Activated CD8-positive, alpha-beta memory T cell treated with anti-CD3 and anti-CD28 coated beads, Interleukin-2, amount 50 U/mL, for 24 hours (primary cell): ENCODE data around the gene SOX1.

Experiments used
- DNase-seq: peaks from one replicate; pipeline ENCODE4 v3.0.0-alpha.2; 2020; ENCODE audit errors: extremely low read depth

The SOX1 gene

DNA sequence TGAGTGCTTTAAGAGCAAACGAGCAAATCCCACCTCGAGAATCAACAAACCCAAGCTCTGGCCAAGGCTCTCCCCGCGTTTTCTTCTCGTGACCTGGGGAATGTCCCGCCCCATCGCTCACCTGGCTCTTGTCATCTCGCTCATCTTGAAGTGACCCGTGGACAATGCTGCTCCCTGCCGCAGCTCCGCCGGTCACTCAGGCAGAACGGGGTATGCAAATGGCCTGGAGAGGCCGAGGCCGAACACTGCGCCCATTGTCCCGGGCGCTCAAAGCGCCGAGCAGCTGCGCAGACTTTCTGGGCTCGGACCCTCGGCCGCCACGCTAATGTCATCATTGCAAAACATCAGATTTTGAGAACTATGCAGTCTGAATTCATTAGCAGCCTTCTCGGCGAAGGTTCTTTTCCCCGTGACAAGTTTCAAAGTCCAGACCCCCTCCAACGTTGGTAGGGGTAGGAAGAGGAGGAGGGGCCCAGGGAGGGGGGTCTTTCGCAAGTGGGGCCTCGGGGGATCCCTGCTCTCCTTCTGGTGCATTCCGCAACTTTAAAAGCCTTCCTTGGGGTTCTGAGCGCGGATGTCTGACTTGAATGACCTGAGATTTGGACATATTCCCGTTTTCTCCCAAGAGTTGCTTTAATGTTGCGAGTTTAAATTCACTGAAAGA, 39.7 kb downstream of the SOX1 start:
- DNase-seq, result no peak

DNA sequence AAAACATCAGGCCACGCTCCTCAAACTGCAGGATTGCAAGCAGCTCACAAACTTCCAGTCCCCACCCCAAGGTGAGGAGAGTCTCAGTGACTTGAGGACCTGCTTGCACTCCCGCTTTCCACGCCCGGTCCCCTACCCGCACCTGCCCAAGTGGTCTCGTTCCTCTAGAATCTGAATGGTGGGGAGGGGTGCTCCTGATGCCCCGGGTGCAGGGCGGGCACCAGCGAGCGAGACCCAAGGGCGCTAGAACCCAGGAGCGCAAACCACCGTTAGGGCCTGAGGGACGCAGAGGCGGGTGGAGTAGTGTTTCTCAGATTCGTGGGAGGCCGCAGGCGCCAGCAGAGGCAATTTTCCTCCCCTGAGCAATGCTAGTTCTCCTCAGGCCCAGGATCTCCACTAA, 40.3 kb downstream of the SOX1 start:
- no peak for DNase-seq

DNA sequence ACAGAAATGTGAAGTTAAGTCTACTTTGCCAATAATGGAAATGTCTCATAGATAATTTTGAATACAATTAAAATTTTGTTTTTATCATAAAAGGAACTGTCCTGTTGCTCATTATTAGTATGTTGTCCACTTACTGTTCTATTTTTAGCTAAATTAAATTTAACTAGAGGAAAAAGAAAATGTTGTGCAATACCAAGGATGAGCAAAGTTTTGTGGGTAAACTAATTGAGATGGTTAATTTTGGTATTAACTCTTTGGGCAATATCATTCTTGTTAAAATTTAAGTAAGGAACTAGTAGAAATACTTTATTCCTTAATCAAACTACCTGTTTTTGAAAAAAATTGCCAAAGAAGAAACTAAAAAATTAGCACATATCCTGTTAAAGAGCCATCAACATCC, 43.5 kb downstream of the SOX1 start:
- no peak for DNase-seq

DNA sequence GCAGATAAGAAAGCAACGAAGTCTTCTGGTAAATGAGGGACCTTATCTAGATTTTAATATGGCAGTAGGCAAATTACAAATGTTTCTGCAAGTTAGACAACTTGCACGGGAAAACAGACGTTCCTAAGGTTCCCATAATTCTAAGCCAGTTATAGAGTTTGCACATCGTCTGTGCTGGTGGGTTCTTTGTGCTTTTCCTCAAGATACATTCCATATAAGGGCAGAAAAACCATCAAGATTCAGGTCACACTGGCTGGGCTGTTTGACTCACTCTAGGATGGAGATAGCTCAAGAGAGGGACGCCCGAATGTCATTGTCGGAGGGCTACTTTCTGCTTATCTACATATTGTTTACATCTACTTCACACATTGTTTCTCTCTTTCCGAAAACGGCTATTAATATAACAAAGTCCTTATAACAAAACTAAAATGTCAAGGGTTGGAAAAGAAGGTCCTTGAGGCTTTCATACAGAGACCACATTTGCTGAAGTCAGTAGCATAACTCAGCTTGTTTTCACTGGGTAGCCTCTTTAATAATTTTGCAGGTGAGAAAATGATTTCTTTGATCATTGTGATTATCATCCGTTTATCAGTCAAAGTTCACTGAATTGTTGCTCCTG, 44.4 kb downstream of the SOX1 start:
- DNase-seq, result no peak

DNA sequence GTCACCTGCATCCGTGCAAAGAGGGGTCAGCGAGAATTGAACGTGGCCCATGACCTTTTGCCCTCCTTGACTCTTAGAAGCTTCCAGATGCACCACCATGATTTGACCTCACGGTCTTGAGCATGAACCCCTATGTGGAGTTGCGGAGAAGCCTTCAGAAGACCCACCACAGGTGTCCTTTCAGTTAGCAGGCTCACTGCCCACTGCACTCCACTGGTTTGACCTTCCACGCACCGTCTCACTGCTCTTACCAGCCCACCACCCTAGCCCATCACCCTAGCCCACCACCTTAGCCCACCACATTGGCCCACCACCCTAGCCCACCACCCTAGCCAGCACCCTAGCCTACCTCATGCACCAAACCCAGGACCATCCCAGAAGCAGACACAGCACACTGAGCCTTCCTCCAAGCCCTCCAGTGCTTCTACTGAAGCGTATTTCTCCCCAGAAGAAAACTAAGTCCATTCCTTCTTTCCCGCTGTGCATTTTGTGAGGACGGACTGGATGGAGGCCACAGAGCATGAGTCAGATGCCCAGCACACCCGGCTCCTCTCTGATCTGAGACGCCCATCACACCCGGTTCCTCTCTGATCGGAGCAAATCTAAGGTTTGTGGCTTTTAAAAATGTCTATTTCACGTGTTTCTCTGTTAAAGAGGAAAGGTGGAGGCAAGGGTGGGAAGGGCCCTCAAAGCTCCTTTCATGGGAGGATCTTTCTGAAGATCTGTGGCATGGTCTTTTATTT, 45.8 kb downstream of the SOX1 start:
- DNase-seq, result no peak

DNA sequence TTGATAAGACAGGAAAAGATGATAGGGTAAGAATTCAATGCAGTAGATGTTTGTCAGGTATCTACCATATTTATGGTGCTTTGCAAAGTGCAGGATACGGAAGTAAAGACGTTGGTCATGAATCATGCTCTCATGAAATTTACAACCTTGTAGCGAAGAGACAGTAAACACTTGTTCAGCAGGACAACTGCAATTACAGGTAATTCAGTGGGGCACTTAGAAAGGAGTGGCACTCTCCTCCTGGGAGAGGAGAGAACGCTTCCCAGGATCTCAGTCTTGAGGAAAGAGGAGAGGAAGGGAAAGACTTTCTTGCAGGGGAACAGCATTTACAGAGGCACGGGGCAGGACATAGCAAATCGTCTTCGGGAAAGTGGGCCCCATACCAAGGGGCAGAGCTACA, 46.4 kb downstream of the SOX1 start:
- DNase-seq, result no peak

DNA sequence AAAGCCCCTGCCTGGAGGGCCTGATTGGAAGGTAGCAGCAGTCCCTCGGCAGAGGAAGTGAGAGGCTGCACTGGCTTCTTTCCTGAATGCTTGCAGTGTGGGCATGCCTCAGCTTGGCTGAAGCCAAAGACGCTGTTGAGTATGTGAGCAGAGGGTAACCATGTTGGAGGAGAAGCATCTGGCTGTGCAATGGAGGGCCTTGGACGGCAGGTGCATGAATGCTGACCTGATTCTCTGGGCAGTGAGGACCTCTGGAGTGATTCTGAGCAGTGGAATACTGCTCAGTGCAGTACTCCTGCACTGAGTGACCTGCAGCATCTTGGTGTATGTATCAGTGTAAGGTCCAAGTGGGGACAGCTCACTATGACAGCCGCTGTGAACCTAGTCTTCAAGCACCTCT, 46.9 kb downstream of the SOX1 start:
- no peak for DNase-seq

DNA sequence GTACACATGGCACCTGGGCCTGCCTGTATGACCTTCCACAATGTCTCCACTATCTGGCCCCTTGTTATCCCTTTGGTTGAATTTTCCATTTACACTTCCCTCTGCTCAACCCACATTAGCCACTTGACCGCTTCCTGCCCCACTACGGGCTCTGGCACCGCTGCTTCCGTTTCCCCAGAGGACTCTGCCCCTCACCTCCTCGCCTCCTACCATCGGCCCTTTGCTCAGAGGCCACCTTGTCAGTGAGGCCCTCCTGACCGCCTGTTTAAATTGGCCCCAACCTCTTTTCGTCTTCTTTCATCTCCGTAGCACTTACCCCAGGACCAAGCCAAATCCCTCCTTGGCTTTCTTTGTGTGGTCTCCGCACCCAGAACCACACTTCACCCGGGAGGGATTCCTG, 47.4 kb downstream of the SOX1 start:
- no peak for DNase-seq

DNA sequence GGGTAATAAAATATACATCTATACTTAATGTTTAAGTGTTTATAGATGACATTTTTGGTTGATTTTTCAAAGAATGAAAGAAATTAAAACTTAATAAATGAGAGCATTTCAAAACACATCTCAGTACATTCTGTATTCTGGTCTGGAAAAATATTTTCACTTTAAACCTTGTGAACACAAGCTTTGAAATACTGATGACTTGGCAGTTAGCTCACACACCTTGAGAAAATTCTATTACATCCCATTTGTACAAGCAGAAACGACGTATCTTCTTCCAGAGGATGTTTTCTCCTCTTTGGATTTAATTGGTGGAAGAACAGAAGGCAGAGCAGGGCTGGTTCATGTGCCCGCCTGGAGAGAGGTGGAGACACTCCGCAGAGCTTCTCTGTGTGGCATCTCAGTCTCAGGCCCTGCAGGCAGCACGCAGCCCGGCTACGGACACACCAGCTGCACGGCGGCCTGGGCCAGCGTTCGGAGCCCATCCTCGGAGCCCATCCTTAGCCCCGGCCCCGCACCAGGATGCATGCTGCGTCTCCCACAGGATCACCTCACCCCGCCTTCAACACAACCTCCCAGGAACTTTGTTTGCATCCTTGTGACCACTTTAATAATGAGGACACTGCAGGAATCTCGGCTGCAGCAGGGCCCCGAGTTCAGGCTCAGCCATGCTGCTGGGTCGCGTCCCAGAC, 48.6 kb downstream of the SOX1 start:
- DNase-seq, result no peak

DNA sequence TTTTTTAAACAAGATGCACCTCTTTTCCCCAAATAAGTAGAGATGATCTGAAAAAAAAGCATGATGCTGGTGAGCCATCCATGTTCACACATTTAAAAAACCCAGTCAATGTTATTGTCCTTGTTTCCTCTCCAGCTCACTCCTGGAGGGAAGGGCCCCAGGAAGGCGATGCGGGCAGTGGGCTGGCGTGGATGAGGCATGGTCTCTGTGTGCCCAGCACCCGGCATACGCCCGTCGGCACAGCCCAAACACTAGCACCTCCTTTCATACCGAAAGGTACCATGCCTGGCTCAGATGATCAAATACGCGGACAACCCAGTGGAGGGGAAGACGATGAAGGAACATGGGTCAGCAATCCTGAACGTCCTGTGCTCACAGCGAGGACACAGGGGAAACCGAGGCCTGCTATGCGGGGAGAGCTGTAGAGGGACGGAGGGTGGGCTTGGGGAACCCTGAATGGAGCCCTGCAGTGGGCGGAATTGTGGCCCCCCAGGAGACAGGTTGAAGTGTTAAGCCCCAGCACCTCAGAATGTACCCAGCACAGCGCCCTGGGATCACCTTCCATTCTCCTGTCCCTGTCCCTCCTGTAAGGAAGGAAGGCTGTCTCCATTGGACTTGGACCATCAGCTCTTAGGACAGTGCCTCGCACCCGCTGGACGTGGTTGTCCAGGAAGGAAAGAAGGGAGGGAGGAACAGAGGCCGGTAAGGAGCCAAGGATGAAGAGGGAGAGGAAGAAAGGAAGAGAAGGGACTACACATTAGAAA, 49.4 kb downstream of the SOX1 start:
- no peak for DNase-seq

DNA sequence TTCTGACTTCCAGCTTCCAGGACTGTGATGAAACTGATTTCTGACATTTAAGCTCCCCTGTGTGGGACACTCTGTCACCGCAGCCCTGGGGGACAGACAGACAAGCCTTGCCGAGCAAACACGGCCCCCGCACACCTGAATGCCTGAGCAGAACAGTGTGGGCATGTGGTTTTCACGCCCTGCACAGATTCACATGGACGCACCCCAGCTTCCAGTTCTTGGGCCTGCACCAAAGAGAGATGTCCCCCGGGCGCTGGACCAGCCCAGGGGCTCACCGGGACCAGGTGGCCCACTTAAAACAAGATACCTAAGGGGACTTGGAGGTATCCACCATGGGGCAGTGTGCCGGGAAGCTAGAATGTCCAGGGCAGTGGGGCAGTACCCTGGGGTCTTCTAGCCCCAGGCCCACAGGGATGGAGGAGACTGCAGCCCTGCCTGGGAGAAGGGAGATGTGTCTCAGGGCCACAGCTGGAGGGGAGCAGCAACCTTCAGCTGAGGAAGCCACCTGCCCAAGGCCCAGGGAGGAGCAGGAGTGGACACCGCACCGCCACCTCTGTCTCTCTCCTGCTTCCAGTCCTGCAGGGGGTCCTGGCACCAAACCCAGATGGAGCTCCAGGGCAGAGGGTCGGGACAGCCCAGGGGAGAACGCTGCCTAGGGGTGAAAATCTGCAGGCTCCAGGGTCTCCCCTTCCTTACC, 50.5 kb downstream of the SOX1 start:
- no peak for DNase-seq

DNA sequence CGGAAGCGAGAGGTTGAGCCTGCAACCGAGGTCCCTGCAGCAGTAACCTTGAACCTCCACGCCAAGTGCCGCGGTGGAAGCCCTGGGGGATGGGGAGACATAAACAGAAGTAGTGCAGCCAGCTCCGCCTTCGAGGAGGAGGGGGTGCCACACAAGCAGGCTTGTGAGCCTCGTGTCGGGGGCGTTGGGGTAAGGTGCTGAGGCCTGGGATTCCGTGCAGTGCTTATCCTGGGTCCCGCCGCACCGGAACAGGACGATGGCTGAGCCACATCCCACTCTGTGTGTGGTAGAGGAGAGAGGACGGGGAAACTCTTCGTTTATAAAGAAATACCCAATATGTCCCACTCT, 51.0 kb downstream of the SOX1 start:
- DNase-seq, result no peak

DNA sequence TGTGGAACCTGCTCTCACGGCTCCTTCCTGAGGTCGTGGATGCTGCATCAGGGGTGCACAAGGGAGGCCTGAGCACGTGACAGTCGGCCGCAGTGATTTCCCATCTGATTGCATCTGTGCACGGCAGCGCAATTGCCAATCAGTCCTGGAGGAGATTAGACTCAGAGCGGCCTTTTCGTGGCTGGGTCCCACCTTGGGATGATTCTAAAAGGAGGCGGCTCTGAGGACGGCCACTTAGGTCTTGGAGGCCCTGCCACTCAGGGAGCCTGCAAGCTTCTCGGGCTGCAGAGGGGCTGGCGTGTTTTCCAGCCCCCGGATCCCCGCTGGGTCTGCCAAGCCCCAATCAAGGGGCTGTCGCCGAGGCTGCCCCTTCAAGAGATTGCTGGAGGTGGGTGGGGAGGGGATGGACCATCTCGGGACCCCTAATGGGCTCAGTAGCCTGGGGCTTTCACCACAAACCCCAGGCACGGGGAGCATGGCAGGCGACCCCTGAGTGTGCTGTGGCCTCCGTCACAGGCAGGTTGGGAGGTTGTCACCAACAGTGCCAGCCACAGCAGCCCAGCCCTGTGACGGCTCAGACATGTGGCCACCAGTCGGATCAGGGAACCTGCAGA, 51.6 kb downstream of the SOX1 start:
- no peak for DNase-seq

DNA sequence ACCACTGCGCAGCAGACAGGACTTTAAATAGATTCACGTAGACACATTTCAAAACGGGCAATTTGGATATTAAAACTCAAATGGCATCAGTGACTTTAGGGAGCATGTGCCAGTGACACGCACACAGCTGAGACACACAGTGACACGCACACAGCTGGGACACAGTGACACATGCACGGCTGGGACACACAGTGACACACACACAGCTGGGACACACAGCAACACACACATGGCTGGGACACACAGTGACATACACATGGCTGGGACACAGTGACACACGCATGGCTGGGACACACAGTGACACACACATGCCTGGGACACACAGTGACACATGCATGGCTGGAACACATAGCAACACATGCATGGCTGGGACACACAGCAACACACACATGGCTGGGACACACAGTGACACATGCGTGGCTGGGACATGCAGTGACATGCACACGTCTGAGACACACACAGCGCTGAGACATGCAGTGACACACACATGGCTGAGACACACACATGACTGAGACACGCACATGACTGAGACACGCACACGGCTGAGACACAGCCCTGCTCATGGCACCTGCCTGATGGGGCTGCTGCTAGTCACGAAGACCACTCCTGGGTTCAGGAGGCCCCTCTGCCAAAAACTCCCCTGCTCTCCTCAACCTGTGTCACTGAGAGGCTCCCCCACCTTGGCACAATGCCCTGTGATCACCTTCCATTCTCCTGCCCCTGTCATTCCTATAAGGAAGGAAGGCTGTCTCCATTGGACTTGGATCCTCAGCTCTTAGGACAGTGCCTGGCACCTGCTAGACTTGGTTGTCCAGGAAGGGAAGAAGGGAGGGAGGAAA, 52.5 kb downstream of the SOX1 start:
- no peak for DNase-seq

DNA sequence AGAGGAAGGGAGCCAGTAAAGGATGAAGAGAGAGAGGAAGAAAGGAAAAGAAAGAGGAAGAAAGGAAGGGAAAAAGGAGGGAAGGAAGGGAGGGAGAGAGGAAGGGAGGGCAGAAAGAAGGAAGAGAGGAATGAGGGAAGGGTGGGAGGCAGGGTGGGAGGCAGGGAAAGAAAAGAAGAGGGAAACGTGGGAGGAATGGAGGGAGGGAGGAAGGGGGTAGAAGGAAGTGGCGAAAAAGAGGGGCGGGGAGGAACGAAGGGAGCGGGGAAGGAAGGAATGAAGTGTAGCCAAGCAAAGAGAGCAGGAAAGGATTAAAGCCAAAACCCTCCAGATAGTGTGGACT, 53.1 kb downstream of the SOX1 start:
- no peak for DNase-seq
